ENCODE data around the gene POLR1G. TPM values are rescaled to one million over a fixed set of nuclear protein-coding genes. Genes with fewer than 3 reads are reported as not detected.

POLR1G gene
- total and polyA plus RNA-seq, 9 of the 15 experiments (the other 6 are each of a cell fraction or from before 2014, with no cell fraction given) = 3.0 to 50.1 (median 27.4) TPM

GRCh38 chr19:45357445-45357783 lies 49.0 kb upstream of the POLR1G start:
- intact Hi-C loops (cut with micrococcal nuclease) = no loop called here
- TF ChIP-seq POLR2G (IDR thresholded peaks at IDR 0.05; ENCODE audit: low read depth, low read length) = peak; percentile 45; the same call in 1 of the 2 replicates
- TF ChIP-seq RHOXF2B (CRISPR knock-in tag; conservative IDR thresholded peaks at IDR 0.05) = no peak
- no peak for TF ChIP-seq ZBTB5 (IDR thresholded peaks at IDR 0.05)
- TF ChIP-seq MCM7 (IDR thresholded peaks at IDR 0.05) = no peak
- H2AFZ ChIP-seq (ENCODE audit: low read depth, low read length) = no peak overlapping the region
- no peaks in the 10 kb centered on the region for H3K79me2 ChIP-seq (ENCODE audit: control insufficient read depth, insufficient read depth, low read length)
- no peak overlapping the region for H3K4me2 ChIP-seq (ENCODE audit: insufficient read depth, low read length)
- no peaks in the 10 kb centered on the region for H3K27me3 ChIP-seq (ENCODE audit: control insufficient read depth in 2 of 2, insufficient read depth in 2 of 2, low read length in 2 of 2)
- WGBS (ENCODE audit: insufficient coverage, low coverage, missing lambda C conversion rate) = 97% methylated on average over 10 of the region's 11 CpGs
- CTCF ChIA-PET (ENCODE audit: low intra/inter-chr PET ratio) = no interaction called here
- POLR2A ChIA-PET = interaction anchor here (0.5 kb wide), 1 partner anchor 66 kb away, joined by 3 read pairs; no protein-coding TSS in a partner anchor
- H3K9ac ChIP-seq (ENCODE audit: insufficient read depth in 1 of 2, low read depth in 2 of 2, low read length in 2 of 2) = peak overlapping the region in 1 of 2 experiments; percentile 26; a peak in 1 of 4 replicates
- BruUV-seq (replicated peaks) = no TSS peak
- H3K9me1 ChIP-seq (ENCODE audit: control insufficient read depth, insufficient read depth, low read length) = no peaks in the 10 kb centered on the region
- no peak overlapping the region for H3K27ac ChIP-seq (ENCODE audit: extremely low read depth, low read depth, low read length)
- FAIRE-seq (no peak), ATAC-seq (no peak), DNase-seq (ENCODE audit: extremely low read depth in 1 of 4, low spot score in 3 of 4) (no peak)
- no peak overlapping the region for H3K4me3 ChIP-seq
- in situ Hi-C loops (cut with MboI) = no loop called here
- peaks cover 84% of the 10 kb centered on the region; the same call in 2 of the 3 replicates for H3K36me3 ChIP-seq (ENCODE audit: control insufficient read depth, insufficient read depth, low read length)
- peaks cover 0 to 29% of the 10 kb centered on the region in 2 experiments; a peak in 2 of 5 replicates for H3K4me1 ChIP-seq (replicated peaks in 1 of 2; ENCODE audit: control insufficient read depth in 2 of 2, insufficient read depth in 2 of 2, low read length in 2 of 2)
- H4K20me1 ChIP-seq (replicated peaks; ENCODE audit: control insufficient read depth, insufficient read depth, low read length) = no peaks in the 10 kb centered on the region; the same call in 1 of the 2 replicates
- H3K9me3 ChIP-seq (replicated peaks; ENCODE audit: control insufficient read depth, insufficient read depth, low read depth, low read length) = no peaks in the 10 kb centered on the region

All from K562 (cell line).